Fibroblast of pulmonary artery (primary cell): ENCODE measurements around the gene LEPR.

ENCODE experiments used
- DNase-seq: peaks from one replicate; pipeline ENCODE4 v3.0.0-alpha.2; 2010; ENCODE audit warnings: low read depth
- H3K4me3 ChIP-seq: replicated peaks from 2 replicates; pipeline ENCODE4 v1.5.1; 2011; ENCODE audit warnings: low read depth, mild to moderate bottlenecking, control low read depth, low read length, moderate library complexity
- TF ChIP-seq, protein P1 (sequence below): IDR thresholded peaks from 2 replicates; pipeline ENCODE4 v1.5.1; 2011; ENCODE audit warnings: mild to moderate bottlenecking, control low read depth, low read length, inconsistent platforms; ENCODE audit errors: missing control alignments

The LEPR gene

DNA sequence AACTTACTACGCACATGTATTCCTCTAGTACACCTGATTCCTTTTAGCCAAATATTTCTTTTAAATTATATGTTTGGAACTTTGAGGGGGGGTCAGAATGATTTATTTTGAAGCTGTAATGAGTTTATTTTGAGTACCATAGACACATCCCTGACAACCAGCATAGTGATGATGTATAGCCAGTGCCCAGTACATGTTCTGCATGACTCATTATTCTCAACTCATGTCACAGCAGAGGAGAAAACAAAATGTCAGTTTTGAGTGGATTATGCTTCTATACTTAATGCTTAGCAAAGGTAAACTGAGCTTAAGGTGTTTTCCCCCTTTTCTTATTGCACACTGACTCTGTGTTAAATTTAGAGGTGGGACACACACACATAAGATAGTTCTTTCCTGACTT lies 22.4 kb upstream of the LEPR start:
- DNase-seq = no peak
- TF ChIP-seq, protein P1, sequence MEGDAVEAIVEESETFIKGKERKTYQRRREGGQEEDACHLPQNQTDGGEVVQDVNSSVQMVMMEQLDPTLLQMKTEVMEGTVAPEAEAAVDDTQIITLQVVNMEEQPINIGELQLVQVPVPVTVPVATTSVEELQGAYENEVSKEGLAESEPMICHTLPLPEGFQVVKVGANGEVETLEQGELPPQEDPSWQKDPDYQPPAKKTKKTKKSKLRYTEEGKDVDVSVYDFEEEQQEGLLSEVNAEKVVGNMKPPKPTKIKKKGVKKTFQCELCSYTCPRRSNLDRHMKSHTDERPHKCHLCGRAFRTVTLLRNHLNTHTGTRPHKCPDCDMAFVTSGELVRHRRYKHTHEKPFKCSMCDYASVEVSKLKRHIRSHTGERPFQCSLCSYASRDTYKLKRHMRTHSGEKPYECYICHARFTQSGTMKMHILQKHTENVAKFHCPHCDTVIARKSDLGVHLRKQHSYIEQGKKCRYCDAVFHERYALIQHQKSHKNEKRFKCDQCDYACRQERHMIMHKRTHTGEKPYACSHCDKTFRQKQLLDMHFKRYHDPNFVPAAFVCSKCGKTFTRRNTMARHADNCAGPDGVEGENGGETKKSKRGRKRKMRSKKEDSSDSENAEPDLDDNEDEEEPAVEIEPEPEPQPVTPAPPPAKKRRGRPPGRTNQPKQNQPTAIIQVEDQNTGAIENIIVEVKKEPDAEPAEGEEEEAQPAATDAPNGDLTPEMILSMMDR = no peak
- no peak overlapping the region for H3K4me3 ChIP-seq

DNA sequence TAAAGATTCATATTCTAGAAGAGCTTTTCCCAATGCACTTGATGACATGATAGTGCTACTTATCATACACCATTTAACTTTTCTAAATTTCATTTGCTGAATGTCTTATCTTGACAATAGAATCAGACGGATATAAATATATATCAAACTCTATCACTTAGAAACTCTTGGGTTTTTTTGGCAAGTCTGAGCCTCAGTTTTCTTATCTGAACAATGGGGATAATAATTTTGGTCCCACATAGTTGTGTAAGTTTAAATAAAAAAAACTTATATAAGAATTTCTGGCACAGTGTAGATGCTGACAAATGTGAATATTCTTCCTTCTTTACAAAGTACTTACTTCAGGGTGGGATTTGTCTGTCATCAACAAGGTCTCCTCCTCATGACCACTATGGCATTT lies 21.5 kb upstream of the LEPR start:
- TF ChIP-seq, protein P1 = no peak
- no peak for DNase-seq
- no peak overlapping the region for H3K4me3 ChIP-seq

- TF ChIP-seq, protein P1 = no peak
- no peak overlapping the region for H3K4me3 ChIP-seq
- DNase-seq = no peak
Observed at GRCh38 chr1:65401612-65402011, 18.9 kb upstream of the LEPR start.

DNA sequence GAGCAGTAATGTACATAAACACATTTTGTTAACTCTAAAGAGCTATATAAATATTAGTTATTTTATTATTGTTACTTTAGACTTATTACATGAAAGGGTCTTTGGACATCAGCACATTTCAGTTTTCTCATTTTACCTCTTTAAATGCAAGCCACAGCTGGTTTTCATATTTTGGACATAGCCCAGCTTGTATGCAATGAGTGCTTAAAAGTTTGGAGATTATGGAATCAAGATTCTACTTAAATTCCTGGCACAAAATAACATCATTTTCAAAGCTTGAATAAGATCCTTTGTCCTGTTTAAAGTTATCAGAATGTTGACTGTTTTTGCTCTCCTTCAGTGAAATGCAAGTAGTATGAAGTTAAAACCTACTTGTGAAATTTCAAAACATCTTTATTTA lies 15.5 kb upstream of the LEPR start:
- no peak for DNase-seq
- TF ChIP-seq, protein P1 = no peak
- no peak overlapping the region for H3K4me3 ChIP-seq

DNA sequence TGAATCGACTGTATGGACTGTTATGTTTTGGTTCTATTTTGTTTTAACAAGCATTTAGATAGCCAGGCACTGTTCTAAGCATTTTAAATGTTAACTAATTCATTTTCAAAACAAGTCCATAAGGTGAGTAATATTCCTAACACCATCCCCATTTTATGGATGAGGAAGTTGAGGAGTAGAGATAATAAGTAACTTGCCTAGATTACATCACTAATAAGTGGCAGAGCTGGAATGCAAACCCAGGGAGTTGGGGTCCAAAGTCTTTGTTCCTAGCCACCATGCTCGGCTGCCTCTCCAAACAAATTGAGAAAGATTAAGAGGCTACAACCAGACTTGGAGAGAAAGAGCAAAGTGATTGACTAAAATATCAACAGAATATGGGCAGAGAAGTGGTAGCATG lies 12.6 kb upstream of the LEPR start:
- TF ChIP-seq, protein P1 = no peak

GRCh38 chr1:65409314-65409713 lies 11.2 kb upstream of the LEPR start:
- no peak for DNase-seq
- TF ChIP-seq, protein P1 = no peak
- H3K4me3 ChIP-seq = no peak overlapping the region

More for the DNA sequence above, 12.6 kb upstream of the LEPR start:
- DNase-seq = no peak
- no peak overlapping the region for H3K4me3 ChIP-seq

DNA sequence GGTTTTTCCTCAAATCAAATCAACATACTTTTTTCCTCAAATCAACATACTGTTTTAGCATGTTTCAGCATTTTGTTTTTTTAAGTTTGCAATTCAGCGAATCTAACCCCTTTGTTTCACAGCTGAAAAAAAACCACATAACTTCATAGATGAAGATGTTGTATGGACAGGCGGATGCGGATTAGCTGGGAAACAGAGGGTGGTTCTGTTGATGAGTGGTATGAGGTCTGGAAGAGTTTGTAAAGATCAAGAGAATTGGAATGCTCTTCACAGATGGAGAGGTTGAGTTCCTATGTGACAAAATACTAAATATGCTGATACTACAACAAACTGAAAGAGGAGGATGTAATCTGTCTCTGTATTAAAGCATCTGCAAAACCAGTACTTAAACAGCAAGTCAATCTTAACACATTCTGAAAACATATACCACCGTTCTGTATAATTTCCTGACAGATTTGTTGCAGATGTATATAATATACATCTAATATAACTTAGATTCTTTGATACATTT lies 10.6 kb upstream of the LEPR start:
- TF ChIP-seq, protein P1 = no peak
- DNase-seq = no peak
- H3K4me3 ChIP-seq = no peak overlapping the region
